Measurements from ENCODE around the gene RPL39L.

DNA sequence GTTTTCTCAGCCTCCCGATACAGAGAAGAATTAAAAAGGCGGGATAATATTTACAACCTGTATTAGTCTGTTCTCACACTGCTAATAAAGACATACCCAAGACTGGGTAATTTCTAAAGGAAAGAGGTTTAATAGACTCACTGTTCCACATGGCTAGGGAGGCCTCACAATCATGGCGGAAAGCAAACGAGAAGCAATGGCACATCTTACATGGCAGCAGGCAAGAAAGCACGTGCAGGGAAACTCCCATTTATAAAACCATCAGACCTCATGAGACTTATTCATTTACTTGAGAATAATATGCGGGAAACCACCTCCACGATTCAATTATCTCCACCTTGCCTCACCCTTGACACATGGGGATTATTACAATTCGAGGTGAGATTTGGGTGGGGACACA, 27.5 kb upstream of the RPL39L start:
- TF ChIP-seq, protein P1, sequence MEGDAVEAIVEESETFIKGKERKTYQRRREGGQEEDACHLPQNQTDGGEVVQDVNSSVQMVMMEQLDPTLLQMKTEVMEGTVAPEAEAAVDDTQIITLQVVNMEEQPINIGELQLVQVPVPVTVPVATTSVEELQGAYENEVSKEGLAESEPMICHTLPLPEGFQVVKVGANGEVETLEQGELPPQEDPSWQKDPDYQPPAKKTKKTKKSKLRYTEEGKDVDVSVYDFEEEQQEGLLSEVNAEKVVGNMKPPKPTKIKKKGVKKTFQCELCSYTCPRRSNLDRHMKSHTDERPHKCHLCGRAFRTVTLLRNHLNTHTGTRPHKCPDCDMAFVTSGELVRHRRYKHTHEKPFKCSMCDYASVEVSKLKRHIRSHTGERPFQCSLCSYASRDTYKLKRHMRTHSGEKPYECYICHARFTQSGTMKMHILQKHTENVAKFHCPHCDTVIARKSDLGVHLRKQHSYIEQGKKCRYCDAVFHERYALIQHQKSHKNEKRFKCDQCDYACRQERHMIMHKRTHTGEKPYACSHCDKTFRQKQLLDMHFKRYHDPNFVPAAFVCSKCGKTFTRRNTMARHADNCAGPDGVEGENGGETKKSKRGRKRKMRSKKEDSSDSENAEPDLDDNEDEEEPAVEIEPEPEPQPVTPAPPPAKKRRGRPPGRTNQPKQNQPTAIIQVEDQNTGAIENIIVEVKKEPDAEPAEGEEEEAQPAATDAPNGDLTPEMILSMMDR (IDR thresholded peaks at IDR 0.05): no peak
- TF ChIP-seq POLR2A (IDR thresholded peaks at IDR 0.05): no peak
